ENCODE results near the gene SHFL. TPM values are rescaled to one million over a fixed set of nuclear protein-coding genes. Genes with fewer than 3 reads are reported as not detected.

SHFL gene
- total RNA-seq, 6 experiments from 2014 or later: 68.5 to 119 (median 88.9) TPM

GRCh38 chr19:10135551-10136334 is 49.6 kb downstream of the SHFL start:
- Histone ChIP-seq H3K4me1 (no peaks in the 10 kb centered on the region), H3K36me3 (peaks cover 0 to 58% (median 12%) of the 10 kb centered on the region in 4 donors), H3K4me3 (no peak overlapping the region), H3K9me3 (no peaks in the 10 kb centered on the region), H3K27ac (no peak overlapping the region), H3K27me3 (no peaks in the 10 kb centered on the region)
- DNase-seq: no peak
- peak in 2 of 4 donors; percentile 7 to 11 for ATAC-seq
- WGBS (ENCODE audit: insufficient coverage, low coverage, low lambda C conversion rate, missing lambda C conversion rate): 84% methylated on average over 9 of the region's 39 CpGs
- no peak for TF ChIP-seq CTCF (IDR thresholded peaks at IDR 0.05)
- no peak for TF ChIP-seq POLR2A (IDR thresholded peaks at IDR 0.05)
- intact Hi-C loops (cut with DNase I): no loop called here

- intact Hi-C loops (cut with DNase I): no loop called here
- WGBS (ENCODE audit: insufficient coverage, low coverage, low lambda C conversion rate, missing lambda C conversion rate): 100% methylated on average over 1 of the region's 14 CpGs
- Histone ChIP-seq H3K9me3 (no peaks in the 10 kb centered on the region), H3K4me3 (no peak overlapping the region), H3K36me3 (peaks cover 0 to 68% (median 19%) of the 10 kb centered on the region in 4 donors), H3K4me1 (no peaks in the 10 kb centered on the region), H3K27me3 (no peaks in the 10 kb centered on the region), H3K27ac (no peak overlapping the region)
- DNase-seq (no peak), ATAC-seq (no peak)
- TF ChIP-seq CTCF (IDR thresholded peaks at IDR 0.05): no peak
- TF ChIP-seq POLR2A (IDR thresholded peaks at IDR 0.05): no peak
Observed at GRCh38 chr19:10136936-10137335, 50.8 kb downstream of the SHFL start.

- no peak for DNase-seq
- no peak for ATAC-seq
- Histone ChIP-seq H3K4me3 (no peak overlapping the region), H3K4me1 (no peaks in the 10 kb centered on the region), H3K27ac (no peak overlapping the region), H3K9me3 (no peaks in the 10 kb centered on the region), H3K36me3 (peaks cover 0 to 79% (median 25%) of the 10 kb centered on the region in 4 donors), H3K27me3 (no peaks in the 10 kb centered on the region)
- intact Hi-C loops (cut with DNase I): no loop called here
- TF ChIP-seq POLR2A (IDR thresholded peaks at IDR 0.05): no peak
- no peak for TF ChIP-seq CTCF (IDR thresholded peaks at IDR 0.05)
- no CpG with 5 or more reads among the region's 38 CpGs for WGBS (ENCODE audit: insufficient coverage, low coverage, low lambda C conversion rate, missing lambda C conversion rate)
Observed at GRCh38 chr19:10137751-10138682, 51.9 kb downstream of the SHFL start.

- intact Hi-C loops (cut with DNase I): no loop called here
- WGBS (ENCODE audit: insufficient coverage, low coverage, low lambda C conversion rate, missing lambda C conversion rate): 93% methylated on average over 6 of the region's 27 CpGs
- Histone ChIP-seq H3K36me3 (peaks cover 0 to 85% (median 27%) of the 10 kb centered on the region in 4 donors), H3K4me3 (no peak overlapping the region), H3K4me1 (no peaks in the 10 kb centered on the region), H3K9me3 (no peaks in the 10 kb centered on the region), H3K27me3 (no peaks in the 10 kb centered on the region), H3K27ac (no peak overlapping the region)
- DNase-seq (no peak), ATAC-seq (no peak)
- TF ChIP-seq POLR2A (IDR thresholded peaks at IDR 0.05): no peak
- TF ChIP-seq CTCF (IDR thresholded peaks at IDR 0.05): no peak
Observed at GRCh38 chr19:10138879-10139795, 53.0 kb downstream of the SHFL start.

Measured in right lobe of liver (tissue), 6 donors.